Activated T-cell treated with anti-CD3 and anti-CD28 coated beads for 1 hour (primary cell): Measurements from ENCODE around the gene ARHGEF19.
"Not testable (repeated sequence)": the region's sequence is repeated elsewhere in the genome, so short reads cannot be mapped to it uniquely, and the experiment has no call there.

Experiments used
- DNase-seq: peaks from one replicate; pipeline ENCODE4 v3.0.0-alpha.2; 2020; ENCODE audit warnings: low read depth

The ARHGEF19 gene

GRCh38 chr1:16244650-16245285, 32.3 kb upstream of the ARHGEF19 start:
- no peak for DNase-seq

- peak; percentile 73 for DNase-seq
Measured at GRCh38 chr1:16243936-16244649, 31.6 kb upstream of the ARHGEF19 start.

- DNase-seq = no peak
Measured at GRCh38 chr1:16243215-16243610, 30.8 kb upstream of the ARHGEF19 start.

GRCh38 chr1:16242556-16243214, 30.2 kb upstream of the ARHGEF19 start:
- no peak for DNase-seq

GRCh38 chr1:16241221-16241708, 28.8 kb upstream of the ARHGEF19 start:
- no peak for DNase-seq

GRCh38 chr1:16239972-16240491, 27.6 kb upstream of the ARHGEF19 start:
- no peak for DNase-seq

GRCh38 chr1:16237343-16237830, 24.9 kb upstream of the ARHGEF19 start:
- DNase-seq = no peak

- peak; percentile 93 for DNase-seq
Measured at GRCh38 chr1:16236511-16237342, 24.3 kb upstream of the ARHGEF19 start, which contains the start of gene CPLANE2. Gene CPLANE2, minus strand, starts transcription at chr1:16237183. Its CDS starts 441 bp downstream, at chr1:16236742.

- peak; percentile 39 for DNase-seq
Measured at GRCh38 chr1:16235944-16236510, 23.6 kb upstream of the ARHGEF19 start.

- no peak for DNase-seq
Measured at GRCh38 chr1:16235347-16235746, 22.9 kb upstream of the ARHGEF19 start.

GRCh38 chr1:16233431-16233830, 21.0 kb upstream of the ARHGEF19 start:
- DNase-seq = no peak

- DNase-seq = no peak
Measured at GRCh38 chr1:16232316-16232710, 19.9 kb upstream of the ARHGEF19 start.

- DNase-seq = no peak
Measured at GRCh38 chr1:16231331-16232315, 19.2 kb upstream of the ARHGEF19 start.

- no peak for DNase-seq
Measured at GRCh38 chr1:16230744-16231143, 18.3 kb upstream of the ARHGEF19 start.

GRCh38 chr1:16229976-16230740, 17.7 kb upstream of the ARHGEF19 start:
- no peak for DNase-seq

- no peak for DNase-seq
Measured at GRCh38 chr1:16226490-16227179, 14.2 kb upstream of the ARHGEF19 start.

- no peak for DNase-seq
Measured at GRCh38 chr1:16226129-16226489, 13.7 kb upstream of the ARHGEF19 start.

GRCh38 chr1:16224472-16224871, 12.0 kb upstream of the ARHGEF19 start:
- DNase-seq = no peak

- not testable (repeated sequence) for DNase-seq
Measured at GRCh38 chr1:16222716-16223115, 10.3 kb upstream of the ARHGEF19 start.
